Stimulated activated CD8-positive, alpha-beta memory T cell treated with anti-CD3 and anti-CD28 coated beads, Interleukin-7, amount 100 ng/mL, for 48 hours (primary cell): Measurements from ENCODE around the gene RELL1.

Experiments
- DNase-seq, 2 donors: peaks; one replicate each; pipeline ENCODE4 v3.0.0-alpha.2; 2020; ENCODE audit warnings: low read depth in 1 of 2; ENCODE audit errors: extremely low read depth in 1 of 2

Gene RELL1

DNA sequence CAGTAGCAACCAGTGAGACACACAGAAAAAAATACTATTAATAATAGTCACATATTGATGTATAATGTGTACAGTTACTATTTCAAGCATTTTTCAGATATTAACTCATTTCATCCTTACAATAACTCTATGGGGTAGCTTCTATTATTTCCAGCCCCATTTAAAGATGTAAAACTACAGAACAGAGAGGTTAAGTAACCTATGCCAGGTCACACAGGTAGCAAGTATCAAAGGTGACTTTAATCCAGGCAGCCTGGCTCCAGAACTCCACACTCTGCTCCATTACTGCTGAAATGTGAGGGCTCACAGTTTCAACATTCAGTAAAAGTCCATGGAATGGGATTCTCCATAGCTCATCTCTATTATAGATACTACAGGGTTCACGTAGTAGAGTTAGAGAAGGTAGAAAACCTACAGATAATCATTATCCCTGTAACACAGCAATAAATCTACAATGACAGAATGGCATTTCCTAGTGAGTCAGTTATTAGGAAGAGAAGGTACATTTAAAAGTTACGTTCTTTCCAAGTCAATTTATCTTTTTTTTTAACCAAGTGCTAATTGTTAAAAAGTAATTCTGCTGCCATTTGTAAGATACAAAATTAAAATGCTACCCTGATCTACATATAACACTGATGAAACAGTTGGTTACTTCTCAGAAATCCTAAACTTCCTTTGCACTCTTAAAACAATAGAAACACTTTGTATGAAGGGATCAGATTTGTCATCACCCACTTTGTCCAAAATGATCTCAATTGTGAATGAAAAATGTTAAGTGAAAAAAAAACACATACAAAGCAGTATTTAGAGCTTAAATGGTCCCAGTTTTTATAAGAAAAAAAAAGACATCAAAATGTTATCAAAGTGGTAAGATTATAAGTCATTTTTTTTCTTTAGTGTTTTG lies 18.7 kb downstream of the RELL1 start:
- DNase-seq: no peak

GRCh38 chr4:37666625-37667071 lies 19.5 kb downstream of the RELL1 start:
- DNase-seq: peak in 1 of 2 donors; percentile 33

- DNase-seq: no peak
These were observed 20.5 kb downstream of the RELL1 start for GRCh38 chr4:37665333-37666320.

GRCh38 chr4:37664696-37665095 lies 21.5 kb downstream of the RELL1 start:
- DNase-seq: no peak

GRCh38 chr4:37663552-37663951 lies 22.6 kb downstream of the RELL1 start:
- DNase-seq: no peak

GRCh38 chr4:37662861-37663390 lies 23.2 kb downstream of the RELL1 start:
- DNase-seq: no peak

DNA sequence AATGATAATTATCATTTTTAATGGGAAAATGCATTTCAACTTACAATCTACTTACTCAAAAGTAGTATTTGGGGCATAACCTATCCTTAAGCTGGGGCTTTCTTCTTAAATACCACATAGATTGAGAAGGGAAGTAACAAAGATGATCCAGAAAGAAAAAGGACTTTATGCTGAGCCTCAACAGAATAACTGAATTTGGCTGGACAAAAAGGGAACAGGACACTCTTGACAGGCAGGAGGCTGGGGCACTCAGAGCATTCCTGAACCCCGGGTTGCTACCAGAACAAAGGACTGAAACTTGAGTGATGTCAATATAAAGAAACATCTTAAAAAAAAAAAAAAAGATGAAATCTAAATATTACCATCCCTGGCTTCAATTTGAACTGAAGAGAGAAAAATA lies 23.9 kb downstream of the RELL1 start:
- DNase-seq: no peak

DNA sequence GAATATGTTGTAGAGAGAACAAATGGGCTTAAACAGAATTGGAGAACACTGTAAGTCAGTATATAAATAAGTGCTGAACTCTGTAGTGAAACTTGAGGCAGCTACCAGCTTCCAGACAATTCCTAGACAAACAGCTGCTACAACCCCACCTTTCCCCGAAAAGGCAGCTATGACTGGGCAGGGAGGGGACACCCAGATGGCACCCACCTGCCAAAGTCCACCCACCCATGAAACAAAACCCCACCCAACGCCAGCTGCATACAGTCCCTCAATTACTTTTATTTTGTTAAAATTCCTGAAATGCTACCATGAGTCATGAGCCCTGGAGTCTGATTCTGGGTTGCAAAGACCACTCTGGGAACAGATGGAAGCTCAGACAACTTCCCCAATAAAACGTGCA lies 24.4 kb downstream of the RELL1 start:
- no peak for DNase-seq

DNA sequence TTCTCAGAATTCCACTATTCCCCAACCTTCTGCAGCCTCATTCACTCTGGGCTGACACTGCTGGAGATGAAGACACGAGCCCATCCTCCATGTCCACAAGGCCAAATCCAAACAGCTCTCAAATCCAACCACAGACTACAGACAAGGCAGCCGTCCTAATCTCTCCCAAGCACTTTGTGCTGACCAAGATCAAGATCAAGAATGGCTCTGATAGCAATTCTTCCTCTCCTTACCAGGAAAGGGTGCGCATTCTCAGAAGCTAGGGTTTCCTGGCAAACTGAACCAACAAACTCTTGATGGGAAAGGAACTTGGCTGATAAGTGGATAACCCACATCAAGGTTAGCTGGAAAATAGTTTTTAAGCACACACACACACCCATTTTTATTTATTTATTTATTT lies 26.5 kb downstream of the RELL1 start:
- DNase-seq: no peak

DNA sequence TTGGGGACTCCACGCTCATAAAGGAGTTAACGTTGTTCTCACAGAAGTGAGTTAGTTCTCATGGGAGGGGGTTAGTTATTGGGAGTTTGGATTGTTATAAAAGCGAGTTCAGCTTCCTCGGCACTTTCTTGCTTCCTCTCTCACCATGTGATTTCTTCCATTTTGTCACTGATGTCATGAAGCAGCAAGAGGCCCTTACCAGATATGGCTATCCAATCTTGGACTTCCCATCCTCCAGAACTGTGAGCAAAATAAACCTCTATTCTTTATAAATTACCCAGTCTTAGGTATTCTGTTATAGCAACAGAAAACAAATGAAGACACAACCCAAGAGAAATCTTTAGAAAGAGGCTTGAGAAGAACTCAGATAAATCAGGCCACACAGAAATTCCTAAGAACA lies 29.5 kb downstream of the RELL1 start:
- DNase-seq: no peak

DNA sequence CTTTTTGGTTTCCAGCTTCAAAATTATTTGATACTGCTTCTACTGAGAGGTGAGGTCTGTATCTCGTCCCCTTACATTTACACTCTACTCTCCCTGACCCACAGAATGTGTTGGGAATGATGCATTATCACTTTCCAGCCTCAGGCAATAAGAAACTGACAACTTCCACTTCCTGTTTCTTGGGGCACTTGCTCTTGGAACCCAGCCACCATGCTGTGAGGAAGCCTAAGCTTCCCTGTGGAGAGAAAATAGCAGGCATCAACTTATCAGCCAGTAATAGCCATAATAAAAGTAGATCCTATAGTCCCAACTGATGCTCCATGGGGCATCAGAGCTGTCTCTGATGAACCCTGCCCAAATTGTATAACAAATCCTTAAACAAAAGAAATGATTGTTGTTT lies 32.6 kb downstream of the RELL1 start:
- no peak for DNase-seq

DNA sequence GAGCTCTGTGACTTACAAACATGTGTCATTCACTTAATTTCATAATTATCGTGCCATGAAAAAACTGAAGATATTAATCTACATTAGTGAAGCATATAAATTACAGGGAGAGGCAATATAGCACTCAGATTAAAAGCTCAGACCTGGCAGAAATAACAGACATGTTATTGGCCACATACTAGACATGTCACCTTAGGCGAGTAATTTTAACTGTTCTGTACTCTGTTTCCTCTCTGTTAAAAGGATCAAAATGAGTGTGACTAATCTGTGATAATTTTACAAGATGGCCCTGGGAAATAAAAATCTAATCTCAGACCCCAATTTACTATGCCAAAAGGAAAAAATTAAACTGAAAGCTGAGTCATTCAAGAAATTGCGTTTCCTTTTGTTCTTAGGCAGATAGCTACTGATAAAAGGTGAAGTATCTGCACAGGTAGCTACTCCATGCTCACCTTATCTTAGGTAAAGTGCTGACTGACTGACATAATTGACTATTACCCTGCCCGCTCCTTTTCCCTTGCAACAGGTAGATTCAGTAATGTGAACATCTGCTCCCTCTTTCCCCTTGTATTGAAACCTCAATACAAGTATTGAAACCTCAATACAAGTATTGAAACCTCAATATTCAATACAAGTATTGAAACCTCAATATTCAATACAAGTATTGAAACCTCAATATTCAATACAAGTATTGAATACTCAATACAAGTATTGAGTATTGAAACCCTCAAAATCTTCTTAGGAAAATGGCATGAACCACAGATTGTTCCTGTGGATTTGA lies 33.2 kb downstream of the RELL1 start:
- no peak for DNase-seq

DNA sequence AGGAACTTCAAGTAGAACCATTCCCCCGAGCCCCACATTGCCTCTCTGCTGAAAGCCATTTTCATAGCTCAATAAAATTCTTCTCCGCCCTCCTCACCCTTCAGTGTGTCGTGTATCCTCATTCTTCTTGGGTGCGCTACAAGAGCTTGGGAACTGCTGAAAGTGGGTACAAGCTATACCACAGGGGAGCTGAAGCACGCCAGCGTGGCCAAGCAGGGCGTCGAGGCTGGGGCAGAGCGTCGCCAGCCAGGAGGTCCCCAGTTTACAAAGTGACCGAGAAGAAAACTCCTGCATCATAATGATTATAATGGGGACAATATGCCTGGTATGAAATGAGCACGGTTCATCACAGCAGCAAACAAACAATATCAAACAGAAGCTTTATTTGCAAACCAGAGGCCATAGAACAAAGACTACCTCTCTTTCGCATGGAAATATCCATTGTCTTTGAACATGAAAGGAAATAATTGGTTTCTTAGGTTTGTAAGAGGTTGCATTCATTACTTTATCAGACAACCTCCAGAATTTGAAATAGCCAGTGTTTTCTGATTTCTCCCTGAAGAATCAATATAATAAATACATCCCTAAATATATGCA lies 34.3 kb downstream of the RELL1 start:
- no peak for DNase-seq

GRCh38 chr4:37650481-37650880 lies 35.7 kb downstream of the RELL1 start:
- no peak for DNase-seq

DNA sequence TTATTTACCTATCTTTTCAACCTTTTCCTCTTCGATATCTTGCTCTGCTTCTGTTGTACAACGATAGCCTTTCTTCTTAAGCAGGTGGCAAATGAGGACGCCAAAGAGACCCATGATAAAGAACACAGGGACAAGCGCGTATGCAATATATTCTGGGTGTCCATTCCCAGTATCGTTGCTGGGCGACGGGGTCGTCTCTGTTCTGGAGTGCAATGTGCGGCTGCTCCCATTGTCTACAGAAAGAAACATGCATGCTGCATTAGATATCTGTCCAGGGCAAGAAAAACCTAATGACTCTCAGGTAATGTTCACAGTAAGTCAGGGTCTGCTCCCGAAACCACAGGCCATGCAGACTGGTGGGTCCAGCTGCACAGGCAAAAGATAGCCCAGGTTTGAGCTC lies 36.9 kb downstream of the RELL1 start:
- DNase-seq: no peak

DNA sequence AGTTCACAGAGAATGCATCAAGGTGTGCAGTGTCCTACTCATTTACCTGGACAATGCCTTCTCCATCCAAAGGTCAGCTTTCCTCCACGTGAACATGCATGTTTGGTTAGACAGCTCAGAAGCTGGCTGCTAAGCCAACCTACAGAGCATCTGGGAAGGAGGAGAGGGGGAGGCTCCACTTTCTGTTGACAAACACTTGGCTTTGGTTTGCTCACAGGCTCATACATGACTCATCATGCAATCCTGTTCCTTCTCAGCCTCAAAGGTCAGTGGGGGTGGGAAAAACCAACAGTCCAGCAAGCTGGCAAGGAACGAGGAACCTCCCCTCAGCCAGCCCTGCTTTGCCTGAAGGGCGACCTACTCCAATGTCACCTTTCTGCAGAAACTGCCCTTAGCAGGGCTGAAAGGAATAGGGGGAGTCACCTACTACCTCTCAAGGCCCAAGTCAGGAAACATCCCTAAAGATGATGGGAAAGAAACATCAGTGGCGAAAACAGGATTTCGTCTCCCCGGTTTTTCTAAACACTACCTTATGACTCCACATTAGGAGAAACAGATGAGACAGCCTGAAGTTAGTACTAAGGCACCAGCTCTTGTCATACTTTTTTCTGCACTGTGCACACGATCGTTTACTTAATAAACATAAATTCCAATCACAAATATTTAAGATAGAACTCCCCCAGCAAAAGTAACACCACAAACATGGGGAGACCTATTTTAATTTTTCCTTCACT lies 37.9 kb downstream of the RELL1 start:
- DNase-seq: no peak

DNA sequence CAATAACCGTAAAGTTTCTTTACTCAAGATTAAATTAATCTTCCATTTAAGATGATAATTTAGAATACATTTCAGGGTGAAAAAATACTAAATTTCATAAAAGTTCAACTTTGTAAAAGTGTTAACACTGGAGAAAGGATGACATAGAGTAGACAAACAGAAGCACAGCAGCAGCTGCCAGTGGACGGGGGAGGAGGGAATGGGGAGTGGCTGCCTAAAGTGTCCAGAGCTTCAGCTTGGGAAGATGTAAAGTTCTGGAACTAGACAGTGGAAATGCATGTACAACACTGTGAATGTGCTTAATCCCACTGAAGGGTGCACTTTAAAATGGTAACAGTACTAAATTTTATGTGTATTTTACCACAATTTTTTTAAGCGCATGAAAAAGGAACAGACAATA lies 39.9 kb downstream of the RELL1 start:
- DNase-seq: no peak

- no peak for DNase-seq
These were observed 40.4 kb downstream of the RELL1 start for GRCh38 chr4:37645736-37646135.

DNA sequence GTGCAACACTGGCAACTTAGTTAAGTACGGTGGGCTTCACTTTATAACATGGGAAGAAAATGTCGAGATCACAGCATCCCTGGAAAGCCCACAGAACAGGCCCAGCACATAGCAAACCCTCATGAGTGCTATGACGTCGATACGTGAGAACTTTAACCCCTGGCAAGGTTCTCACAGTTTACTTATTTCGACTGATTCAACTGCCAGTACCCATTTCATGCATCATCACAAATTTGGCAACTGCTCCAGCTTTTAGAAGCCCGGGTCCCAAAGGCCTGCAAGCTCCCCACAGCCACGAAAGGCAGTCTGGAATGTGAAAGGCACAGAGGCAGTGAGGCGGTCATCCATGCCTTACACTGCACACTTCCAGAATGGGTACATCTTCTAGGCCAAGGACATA lies 41.2 kb downstream of the RELL1 start:
- no peak for DNase-seq
